Common myeloid progenitor, CD34-positive (primary cell): ENCODE results near the gene ARHGEF28.

Experiments used
- CTCF ChIA-PET: fragments of 350-600 bp; sonication (Branson Sonifier 250); formaldehyde crosslinking; loops from one replicate; lab custom pipeline; 2021; ENCODE audit warnings: antibody characterized with exemption; lab: Charles Lee
- POLR2A ChIA-PET: fragments of 350-600 bp; sonication (Branson Sonifier 250); formaldehyde crosslinking; loops from one replicate; lab custom pipeline; 2021; ENCODE audit warnings: antibody characterized with exemption; lab: Charles Lee
- DNase-seq, 3 donors: peaks; one replicate each; pipeline versions ENCODE4 v3.0.0 to v3.0.0-alpha.2; 2013
- H3K27ac ChIP-seq, 2 experiments: 1 replicate in 1 of 2; 2 replicates in 1 of 2; pipeline ENCODE4 v1.7.0; 2013; ENCODE audit warnings: inconsistent platforms in 2 of 2, low read length in 2 of 2, mild to moderate bottlenecking in 2 of 2, low read depth in 1 of 2, moderate library complexity in 1 of 2; ENCODE audit not compliant: severe bottlenecking in 2 of 2, insufficient read depth in 1 of 2, poor library complexity in 1 of 2
- H3K27me3 ChIP-seq, 5 experiments: replicated peaks in 2 of 5; 1 replicate in 3 of 5; 2 replicates in 2 of 5; pipeline versions ENCODE4 v1.6.1 to v1.7.0; 2013; ENCODE audit warnings: low read length in 4 of 5, mild to moderate bottlenecking in 2 of 5, moderate library complexity in 2 of 5, inconsistent platforms in 1 of 5; ENCODE audit not compliant: insufficient read depth in 5 of 5, control insufficient read depth in 4 of 5
- H3K36me3 ChIP-seq, 4 experiments: 1 replicate in 2 of 4; 2 replicates in 2 of 4; pipeline versions ENCODE4 v1.6.1 to v1.7.0; 2013; ENCODE audit warnings: low read length in 3 of 4, control low read depth in 1 of 4, mild to moderate bottlenecking in 1 of 4; ENCODE audit not compliant: control insufficient read depth in 4 of 4, insufficient read depth in 4 of 4
- H3K4me1 ChIP-seq, 4 experiments: 1 replicate in 3 of 4; 2 replicates in 1 of 4; pipeline versions ENCODE4 v1.6.1 to v1.7.1; 2013; ENCODE audit warnings: low read length in 3 of 4, mild to moderate bottlenecking in 3 of 4, control low read depth in 1 of 4, inconsistent platforms in 1 of 4, moderate library complexity in 1 of 4; ENCODE audit not compliant: control insufficient read depth in 4 of 4, insufficient read depth in 4 of 4; ENCODE audit errors: control extremely low read depth in 1 of 4
- H3K4me3 ChIP-seq, 7 experiments: 1 replicate in 4 of 7; 2 replicates in 3 of 7; pipeline versions ENCODE4 v1.5.1 to v1.7.0; 2013; ENCODE audit warnings: mild to moderate bottlenecking in 7 of 7, low read length in 6 of 7, moderate library complexity in 6 of 7, inconsistent platforms in 2 of 7, low read depth in 2 of 7, control low read depth in 1 of 7; ENCODE audit not compliant: insufficient read depth in 4 of 7, control insufficient read depth in 1 of 7; ENCODE audit errors: extremely low read depth in 1 of 7
- H3K9me3 ChIP-seq, 5 experiments: 1 replicate in 4 of 5; 2 replicates in 1 of 5; pipeline versions ENCODE4 v1.6.1 to v1.7.1; 2013; ENCODE audit warnings: low read length in 4 of 5, mild to moderate bottlenecking in 2 of 5, inconsistent platforms in 1 of 5, low read depth in 1 of 5, moderate library complexity in 1 of 5; ENCODE audit not compliant: control insufficient read depth in 4 of 5, insufficient read depth in 2 of 5; ENCODE audit errors: control extremely low read depth in 1 of 5
- WGBS: methylation state at CpG from one replicate; pipeline ENCODE4 v1.1.5; 2013; ENCODE audit not compliant: insufficient coverage; 5-methylcytosine and 5-hydroxymethylcytosine counted together

Gene ARHGEF28

GRCh38 chr5:73960426-73960825, 334.4 kb downstream of the ARHGEF28 start:
- H3K27ac ChIP-seq, result no peak overlapping the region
- no peaks in the 10 kb centered on the region for H3K36me3 ChIP-seq
- 100% methylated on average over 1 of the region's 1 CpG for WGBS
- no peak for DNase-seq
- POLR2A ChIA-PET, result no interaction called here
- H3K4me1 ChIP-seq, result no peaks in the 10 kb centered on the region
- H3K4me3 ChIP-seq, result no peak overlapping the region
- CTCF ChIA-PET, result no interaction called here
- no peaks in the 10 kb centered on the region for H3K9me3 ChIP-seq
- H3K27me3 ChIP-seq, result no peaks in the 10 kb centered on the region

- Histone ChIP-seq H3K9me3 (no peaks in the 10 kb centered on the region), H3K27ac (no peak overlapping the region), H3K4me3 (no peak overlapping the region), H3K27me3 (no peaks in the 10 kb centered on the region), H3K36me3 (no peaks in the 10 kb centered on the region), H3K4me1 (no peaks in the 10 kb centered on the region)
- WGBS, result 96% methylated on average over 7 of the region's 8 CpGs
- ChIA-PET POLR2A (no interaction called here), CTCF (interaction anchor here (1.2 kb wide), 1 partner anchor 19 kb away, joined by 3 read pairs; no protein-coding TSS in a partner anchor)
- no peak for DNase-seq
These were observed 336.9 kb downstream of the ARHGEF28 start for GRCh38 chr5:73962801-73963425.

GRCh38 chr5:73964352-73964865, 338.4 kb downstream of the ARHGEF28 start:
- DNase-seq, result no peak
- POLR2A ChIA-PET, result no interaction called here

GRCh38 chr5:73966451-73966850, 340.5 kb downstream of the ARHGEF28 start:
- ChIA-PET POLR2A (no interaction called here), CTCF (no interaction called here)
- H3K27me3 ChIP-seq, result peaks cover 0 to 3% (median 0%) of the 10 kb centered on the region in 5 experiments
- WGBS, result no CpG with 5 or more reads among the region's 3 CpGs
- H3K27ac ChIP-seq, result no peak overlapping the region
- no peak overlapping the region for H3K4me3 ChIP-seq
- no peaks in the 10 kb centered on the region for H3K36me3 ChIP-seq
- H3K4me1 ChIP-seq, result no peaks in the 10 kb centered on the region
- DNase-seq, result no peak
- H3K9me3 ChIP-seq, result no peaks in the 10 kb centered on the region

More at GRCh38 chr5:73964352-73964865, 338.4 kb downstream of the ARHGEF28 start:
- Histone ChIP-seq H3K4me3 (no peak overlapping the region), H3K9me3 (no peaks in the 10 kb centered on the region), H3K36me3 (no peaks in the 10 kb centered on the region), H3K4me1 (no peaks in the 10 kb centered on the region), H3K27me3 (no peaks in the 10 kb centered on the region), H3K27ac (no peak overlapping the region)
- WGBS, result no CpG with 5 or more reads among the region's 3 CpGs
- CTCF ChIA-PET, result interaction anchor here (1.2 kb wide), 1 partner anchor 21 kb away, joined by 3 read pairs; no protein-coding TSS in a partner anchor

GRCh38 chr5:73967347-73967746, 341.4 kb downstream of the ARHGEF28 start:
- no peak overlapping the region for H3K27ac ChIP-seq
- POLR2A ChIA-PET, result no interaction called here
- DNase-seq, result no peak
- CTCF ChIA-PET, result no interaction called here
- H3K4me1 ChIP-seq, result no peaks in the 10 kb centered on the region
- peaks cover 0 to 3% (median 0%) of the 10 kb centered on the region in 5 experiments for H3K27me3 ChIP-seq
- no peak overlapping the region for H3K4me3 ChIP-seq
- no CpG with 5 or more reads among the region's 3 CpGs for WGBS
- H3K36me3 ChIP-seq, result no peaks in the 10 kb centered on the region
- H3K9me3 ChIP-seq, result no peaks in the 10 kb centered on the region

- H3K27ac ChIP-seq, result no peak overlapping the region
- 100% methylated on average over 1 of the region's 2 CpGs for WGBS
- no peaks in the 10 kb centered on the region for H3K9me3 ChIP-seq
- no peak overlapping the region for H3K4me3 ChIP-seq
- H3K4me1 ChIP-seq, result no peaks in the 10 kb centered on the region
- no peaks in the 10 kb centered on the region for H3K36me3 ChIP-seq
- ChIA-PET POLR2A (no interaction called here), CTCF (no interaction called here)
- H3K27me3 ChIP-seq, result peaks cover 0 to 3% (median 0%) of the 10 kb centered on the region in 5 experiments
- DNase-seq, result no peak
These were observed 342.2 kb downstream of the ARHGEF28 start for GRCh38 chr5:73968246-73968645.

- Histone ChIP-seq H3K4me1 (no peaks in the 10 kb centered on the region), H3K9me3 (no peaks in the 10 kb centered on the region), H3K27me3 (peaks cover 0 to 3% (median 0%) of the 10 kb centered on the region in 5 experiments), H3K4me3 (no peak overlapping the region), H3K36me3 (no peaks in the 10 kb centered on the region), H3K27ac (no peak overlapping the region)
- no peak for DNase-seq
- POLR2A ChIA-PET, result no interaction called here
- 83% methylated on average over 8 of the region's 8 CpGs for WGBS
- CTCF ChIA-PET, result no interaction called here
These were observed 342.7 kb downstream of the ARHGEF28 start for GRCh38 chr5:73968729-73969128.
